Body of pancreas (tissue), 4 donors: Measurements from ENCODE around the gene CADM1. TPM values are rescaled to one million over a fixed set of nuclear protein-coding genes. Genes with fewer than 3 reads are reported as not detected.

Experiments
- ATAC-seq: fragments of 150-250 bp; one replicate; pipeline ENCODE4 v1.9.1; 2016
- DNase-seq, 4 donors: peaks; one replicate each; pipeline ENCODE4 v3.0.0-alpha.2; 2019
- H3K27ac ChIP-seq, 4 donors: fragments of 200-600 bp; sonication (generic); 1 replicate in 3 of 4; 2 replicates in 1 of 4; pipeline versions ENCODE4 v1.5.1 to v1.6.1; 2016 to 2019; ENCODE audit warnings: mild to moderate bottlenecking in 1 of 4, mixed read lengths in 1 of 4, moderate library complexity in 1 of 4
- H3K27me3 ChIP-seq, 2 donors: fragments of 200-600 bp; sonication (generic); one replicate each; pipeline ENCODE4 v1.6.0; 2016; ENCODE audit warnings: mild to moderate bottlenecking in 1 of 2
- H3K36me3 ChIP-seq, 2 donors: fragments of 200-600 bp; sonication (generic); replicated peaks in 1 of 2; 2 replicates each; pipeline ENCODE4 v1.5.1; 2016; ENCODE audit warnings: low read depth in 2 of 2; ENCODE audit not compliant: insufficient read depth in 1 of 2
- H3K4me1 ChIP-seq: fragments of 200-600 bp; sonication (generic); one replicate; pipeline ENCODE4 v1.6.0; 2016
- H3K4me3 ChIP-seq, 2 donors: fragments of 200-600 bp; sonication (generic); 1 replicate in 1 of 2; 2 replicates in 1 of 2; pipeline ENCODE4 v1.5.1; 2016 to 2019
- H3K9me3 ChIP-seq, 3 donors: fragments of 200-600 bp; sonication (generic); 1 replicate in 2 of 3; 2 replicates in 1 of 3; pipeline ENCODE4 v1.5.1; 2016
- POLR2A ChIP-seq, 3 donors: fragments of 450-650 bp; IDR thresholded peaks; one replicate each; pipeline ENCODE4 v1.6.1; 2016; ENCODE audit warnings: antibody characterized with exemption in 3 of 3, mild to moderate bottlenecking in 2 of 3
- WGBS, 2 donors: methylation state at CpG; one replicate each; pipeline ENCODE4 v1.1.5; 2017; 5-methylcytosine and 5-hydroxymethylcytosine counted together
- intact Hi-C: fragments of 100-400 bp; cut with DNase I; formaldehyde crosslinking; loops from one replicate; pipeline ENCODE4 v1.15.1; 2023
- total RNA-seq, 2 donors: library from RNA; depleted of rRNA; stranded (reverse); fragments of >200 nt; gene quantifications; one replicate each; pipeline ENCODE4 v1.1.0, GENCODE V29; 2016
- TF ChIP-seq, protein P1 (sequence below), 7 experiments: fragments of 450-650 bp in 4 of 7; fragments of 200-600 bp in 3 of 7; sonication (generic) in 3 of 7; IDR thresholded peaks; one replicate each; pipeline ENCODE4 v1.5.1; 2016 to 2019; ENCODE audit warnings: antibody characterized with exemption in 7 of 7

The CADM1 gene
- total RNA-seq, 2 donors from 2014 or later, result 12.5 to 13.7 TPM

DNA sequence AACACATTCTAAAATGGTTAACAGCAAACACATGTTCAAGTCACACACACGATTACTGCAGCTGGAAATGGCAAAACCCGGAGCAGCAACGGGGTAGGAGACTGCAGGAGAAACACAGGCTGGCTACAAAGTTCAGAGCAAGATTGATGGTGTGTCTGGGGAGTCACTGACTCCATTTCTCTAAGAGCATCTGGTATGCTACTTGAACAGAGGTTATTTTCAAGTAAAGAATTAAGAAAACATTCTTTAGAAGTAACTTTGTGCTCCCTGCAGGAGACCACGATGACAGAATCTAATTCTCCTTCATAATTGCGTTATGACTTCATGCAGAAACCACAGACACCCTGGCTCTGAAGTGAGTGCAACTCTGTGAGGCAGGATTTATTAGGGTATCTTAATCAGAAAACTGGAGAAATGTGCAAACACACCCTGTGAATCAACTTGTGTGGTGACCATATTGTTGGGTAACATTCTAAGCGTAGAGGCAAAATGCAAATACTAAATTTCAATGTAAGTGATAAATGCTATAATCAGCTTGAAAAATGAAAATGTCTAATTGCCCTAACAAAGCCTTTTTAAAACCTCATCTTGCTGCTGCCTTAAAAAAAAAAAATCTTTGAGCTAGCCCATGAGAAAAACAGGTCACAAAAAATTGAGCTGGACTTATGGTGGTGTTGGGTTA lies 303.0 kb downstream of the CADM1 start:
- ATAC-seq, result no peak
- no peak overlapping the region for H3K27ac ChIP-seq
- WGBS, 2 donors, result 54 to 74% methylated on average over 6 of the region's 6 CpGs

DNA sequence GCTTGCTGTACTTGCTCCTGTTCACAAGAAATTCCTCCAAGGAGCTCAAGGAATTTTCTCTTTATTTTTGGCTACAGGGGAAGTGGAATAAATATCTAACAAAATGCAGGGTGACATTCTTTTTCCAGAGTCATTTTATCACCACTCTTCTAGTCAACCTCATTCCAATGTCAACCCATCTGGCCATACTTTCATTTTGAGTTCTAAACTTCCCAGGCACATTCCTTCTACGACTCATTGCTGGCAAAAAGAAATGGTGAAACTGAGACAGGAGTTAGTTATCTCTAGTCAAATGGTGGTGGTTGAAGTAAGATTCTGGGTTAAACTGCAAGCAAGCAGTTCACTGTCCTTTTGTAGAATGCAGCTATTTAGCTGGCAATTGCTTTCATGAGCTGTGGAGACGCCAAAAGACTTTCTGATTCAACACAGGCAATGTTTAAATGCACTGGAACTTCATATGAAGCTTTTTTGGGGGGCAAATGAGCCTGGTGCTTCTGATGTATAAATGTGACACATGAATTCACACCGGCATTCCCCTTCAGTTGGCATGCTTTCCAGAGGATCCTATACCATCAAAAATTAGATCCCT lies 304.6 kb downstream of the CADM1 start:
- TF ChIP-seq POLR2A (IDR thresholded peaks at IDR 0.05), result no peak
- Histone ChIP-seq H3K9me3 (no peaks in the 10 kb centered on the region), H3K4me3 (no peak overlapping the region), H3K36me3 (no peaks in the 10 kb centered on the region), H3K4me1 (no peaks in the 10 kb centered on the region), H3K27ac (no peak overlapping the region), H3K27me3 (no peaks in the 10 kb centered on the region)
- DNase-seq (no peak), ATAC-seq (no peak)
- 65 to 69% methylated on average over 3 of the region's 3 CpGs for WGBS, 2 donors
- intact Hi-C loops, result no loop called here

More for the DNA sequence above, 303.0 kb downstream of the CADM1 start:
- H3K4me1 ChIP-seq, result no peaks in the 10 kb centered on the region
- no peaks in the 10 kb centered on the region for H3K9me3 ChIP-seq
- no peaks in the 10 kb centered on the region for H3K27me3 ChIP-seq
- no peaks in the 10 kb centered on the region for H3K36me3 ChIP-seq
- TF ChIP-seq, protein P1, sequence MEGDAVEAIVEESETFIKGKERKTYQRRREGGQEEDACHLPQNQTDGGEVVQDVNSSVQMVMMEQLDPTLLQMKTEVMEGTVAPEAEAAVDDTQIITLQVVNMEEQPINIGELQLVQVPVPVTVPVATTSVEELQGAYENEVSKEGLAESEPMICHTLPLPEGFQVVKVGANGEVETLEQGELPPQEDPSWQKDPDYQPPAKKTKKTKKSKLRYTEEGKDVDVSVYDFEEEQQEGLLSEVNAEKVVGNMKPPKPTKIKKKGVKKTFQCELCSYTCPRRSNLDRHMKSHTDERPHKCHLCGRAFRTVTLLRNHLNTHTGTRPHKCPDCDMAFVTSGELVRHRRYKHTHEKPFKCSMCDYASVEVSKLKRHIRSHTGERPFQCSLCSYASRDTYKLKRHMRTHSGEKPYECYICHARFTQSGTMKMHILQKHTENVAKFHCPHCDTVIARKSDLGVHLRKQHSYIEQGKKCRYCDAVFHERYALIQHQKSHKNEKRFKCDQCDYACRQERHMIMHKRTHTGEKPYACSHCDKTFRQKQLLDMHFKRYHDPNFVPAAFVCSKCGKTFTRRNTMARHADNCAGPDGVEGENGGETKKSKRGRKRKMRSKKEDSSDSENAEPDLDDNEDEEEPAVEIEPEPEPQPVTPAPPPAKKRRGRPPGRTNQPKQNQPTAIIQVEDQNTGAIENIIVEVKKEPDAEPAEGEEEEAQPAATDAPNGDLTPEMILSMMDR (IDR thresholded peaks at IDR 0.05), result no peak
- TF ChIP-seq POLR2A (IDR thresholded peaks at IDR 0.05), result no peak
- DNase-seq, result no peak
- no peak overlapping the region for H3K4me3 ChIP-seq
- intact Hi-C loops, result no loop called here

DNA sequence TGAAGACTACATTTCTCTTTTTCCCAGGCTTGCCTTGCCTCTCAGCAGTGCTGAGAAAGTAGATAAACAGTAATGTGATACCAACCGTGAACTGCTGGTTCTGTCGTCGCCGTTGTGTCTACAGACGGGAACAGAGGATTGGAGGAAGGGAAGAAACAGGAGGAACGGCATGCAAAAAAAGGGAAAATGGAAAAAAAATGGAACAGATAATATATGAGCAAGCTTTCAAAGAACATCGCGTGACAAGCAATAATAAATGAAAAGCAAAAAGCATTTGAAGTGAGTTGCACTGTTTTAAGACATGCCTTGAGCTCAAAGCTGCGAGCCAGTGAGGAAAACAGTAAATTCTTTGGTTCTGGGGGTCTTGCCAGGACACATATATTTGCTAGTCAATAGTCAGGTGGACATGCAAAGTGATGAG lies 305.9 kb downstream of the CADM1 start:
- ATAC-seq (no peak), DNase-seq (no peak)
- H3K27ac ChIP-seq, result no peak overlapping the region
- no peaks in the 10 kb centered on the region for H3K27me3 ChIP-seq
- no peaks in the 10 kb centered on the region for H3K36me3 ChIP-seq
- H3K4me1 ChIP-seq, result no peaks in the 10 kb centered on the region
- no peaks in the 10 kb centered on the region for H3K9me3 ChIP-seq
- TF ChIP-seq, protein P1 (IDR thresholded peaks at IDR 0.05), result no peak
- TF ChIP-seq POLR2A (IDR thresholded peaks at IDR 0.05), result no peak
- intact Hi-C loops, result no loop called here
- 50 to 67% methylated on average over 9 of the region's 9 CpGs for whole genome bisulfite sequencing, 2 donors
- no peak overlapping the region for H3K4me3 ChIP-seq

DNA sequence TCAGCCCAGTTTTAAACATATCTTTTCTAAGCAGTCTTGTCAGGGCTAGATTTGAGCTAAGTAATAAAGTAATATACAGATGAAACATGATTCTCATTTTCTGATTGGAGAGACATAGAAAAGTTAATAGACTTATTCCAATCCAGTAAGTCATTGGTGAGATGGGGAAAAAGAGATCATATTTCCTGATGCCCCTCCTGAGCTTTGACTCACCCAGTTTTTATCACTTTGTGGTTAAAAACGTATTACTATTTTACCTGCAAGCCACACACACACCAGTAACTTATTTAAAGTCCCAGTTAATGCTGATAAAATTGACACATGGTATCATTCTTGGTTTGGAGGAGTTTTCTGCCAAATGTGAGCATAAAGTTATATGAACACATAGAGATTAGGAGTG lies 306.8 kb downstream of the CADM1 start:
- ATAC-seq, result no peak
- intact Hi-C loops, result no loop called here
- 37 to 44% methylated on average over 1 of the region's 1 CpG for WGBS, 2 donors

DNA sequence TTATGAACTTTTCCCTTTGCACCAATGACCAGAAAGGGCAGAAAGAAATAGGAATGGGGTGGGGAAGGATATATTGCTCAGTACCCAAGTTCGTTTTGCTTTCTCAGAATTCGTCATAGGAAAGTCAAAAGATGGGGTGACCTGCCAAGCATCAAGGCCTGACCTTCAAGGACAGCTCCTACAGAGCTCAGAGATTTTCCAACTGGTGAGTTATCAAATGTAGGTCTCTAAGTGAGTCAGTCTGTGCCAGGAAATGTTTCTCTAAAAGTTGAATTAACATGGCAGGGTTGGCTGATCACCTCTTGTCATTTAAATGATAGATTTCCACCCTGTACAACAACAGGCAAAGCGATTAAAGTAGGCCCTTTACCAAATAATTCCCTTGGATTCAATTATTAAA lies 307.2 kb downstream of the CADM1 start:
- no peaks in the 10 kb centered on the region for H3K27me3 ChIP-seq
- no peak for DNase-seq
- no peaks in the 10 kb centered on the region for H3K9me3 ChIP-seq
- intact Hi-C loops, result no loop called here
- no peaks in the 10 kb centered on the region for H3K4me1 ChIP-seq
- H3K27ac ChIP-seq, result no peak overlapping the region
- H3K4me3 ChIP-seq, result no peak overlapping the region
- no peak for TF ChIP-seq POLR2A (IDR thresholded peaks at IDR 0.05)
- TF ChIP-seq, protein P1 (IDR thresholded peaks at IDR 0.05), result no peak
- no peak for ATAC-seq
- 69 to 70% methylated on average over 3 of the region's 3 CpGs for WGBS, 2 donors
- H3K36me3 ChIP-seq, result no peaks in the 10 kb centered on the region

More for the DNA sequence above, 306.8 kb downstream of the CADM1 start:
- TF ChIP-seq, protein P1 (IDR thresholded peaks at IDR 0.05), result no peak
- no peak for TF ChIP-seq POLR2A (IDR thresholded peaks at IDR 0.05)
- Histone ChIP-seq H3K36me3 (no peaks in the 10 kb centered on the region), H3K27ac (no peak overlapping the region), H3K9me3 (no peaks in the 10 kb centered on the region), H3K4me1 (no peaks in the 10 kb centered on the region), H3K4me3 (no peak overlapping the region), H3K27me3 (no peaks in the 10 kb centered on the region)
- DNase-seq, result no peak
